ENCODE results near the gene SCAMP1.
"Not testable (repeated sequence)": the region's sequence is repeated elsewhere in the genome, so short reads cannot be mapped to it uniquely, and the experiment has no call there.

The SCAMP1 gene

DNA sequence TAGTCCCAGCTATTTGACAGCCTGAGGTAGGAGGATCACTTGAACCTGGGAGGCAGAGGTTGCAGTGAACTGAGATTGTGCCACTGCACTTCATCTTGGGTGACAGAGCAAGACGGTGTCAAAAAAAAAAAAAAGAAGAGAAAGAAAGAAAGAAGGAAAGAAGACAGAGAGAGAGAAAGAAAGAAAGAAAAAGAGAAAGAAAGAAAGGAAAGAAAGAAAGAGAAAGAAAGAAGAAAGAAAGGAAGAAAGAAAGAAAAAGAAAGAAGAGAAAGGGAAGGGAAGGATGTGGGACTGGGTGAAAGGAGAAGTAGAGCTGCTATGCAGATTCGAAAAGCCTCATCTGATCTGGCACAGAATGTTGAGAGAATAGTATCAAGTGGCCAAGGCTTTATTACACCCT lies 23.7 kb upstream of the SCAMP1 start:
- Histone ChIP-seq H3K9me3 (ENCODE audit: insufficient read depth, low read depth, low read length) (no peaks in the 10 kb centered on the region), H3K4me1 (ENCODE audit: insufficient read depth, low read length) (no peaks in the 10 kb centered on the region; the same call in 1 of the 2 replicates), H3K36me3 (ENCODE audit: insufficient read depth, low read depth, low read length) (no peaks in the 10 kb centered on the region), H3K4me3 (ENCODE audit: low read length) (no peak overlapping the region), H3K9ac (ENCODE audit: low read depth, low read length) (no peak overlapping the region), H3K27me3 (ENCODE audit: insufficient read depth, low read length) (peaks cover 28% of the 10 kb centered on the region), H3K27ac (ENCODE audit: low read length) (no peak overlapping the region)

GRCh38 chr5:78339617-78340436 lies 20.6 kb upstream of the SCAMP1 start:
- no peaks in the 10 kb centered on the region for H3K36me3 ChIP-seq (ENCODE audit: insufficient read depth, low read depth, low read length)
- H3K9me3 ChIP-seq (ENCODE audit: insufficient read depth, low read depth, low read length), result peaks cover 7% of the 10 kb centered on the region; the same call in 1 of the 2 replicates
- H3K9ac ChIP-seq (ENCODE audit: low read depth, low read length), result no peak overlapping the region
- no peak overlapping the region for H3K4me3 ChIP-seq (ENCODE audit: low read length)
- no peaks in the 10 kb centered on the region; the same call in 1 of the 2 replicates for H3K4me1 ChIP-seq (ENCODE audit: insufficient read depth, low read length)
- H3K27ac ChIP-seq (ENCODE audit: low read length), result no peak overlapping the region
- peaks cover 55% of the 10 kb centered on the region for H3K27me3 ChIP-seq (ENCODE audit: insufficient read depth, low read length)

DNA sequence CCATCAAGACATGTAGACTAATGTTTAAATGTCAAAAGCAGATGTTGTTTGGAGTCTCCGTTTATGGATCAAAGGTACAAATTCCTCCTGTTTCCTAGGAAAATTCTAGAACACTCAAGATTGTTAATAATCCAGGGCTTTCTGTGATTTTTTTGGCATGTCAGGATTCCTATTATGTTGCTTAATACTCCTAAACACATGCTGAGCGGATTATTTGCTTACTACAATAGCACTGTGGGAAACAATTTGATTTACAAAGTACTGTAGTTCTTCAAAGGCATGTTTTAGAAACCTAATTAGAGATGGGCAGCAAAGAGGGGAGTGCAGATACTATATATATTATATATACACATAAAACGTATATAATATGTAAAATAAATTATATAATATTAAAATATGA lies 19.0 kb upstream of the SCAMP1 start:
- H3K27ac ChIP-seq (ENCODE audit: low read length), result no peak overlapping the region
- no peaks in the 10 kb centered on the region for H3K36me3 ChIP-seq (ENCODE audit: insufficient read depth, low read depth, low read length)
- peaks cover 55% of the 10 kb centered on the region for H3K27me3 ChIP-seq (ENCODE audit: insufficient read depth, low read length)
- no peak overlapping the region for H3K4me3 ChIP-seq (ENCODE audit: low read length)
- H3K9ac ChIP-seq (ENCODE audit: low read depth, low read length), result no peak overlapping the region
- H3K4me1 ChIP-seq (ENCODE audit: insufficient read depth, low read length), result peaks cover 4% of the 10 kb centered on the region; the same call in 1 of the 2 replicates
- H3K9me3 ChIP-seq (ENCODE audit: insufficient read depth, low read depth, low read length), result peaks cover 7% of the 10 kb centered on the region; the same call in 1 of the 2 replicates

- peaks cover 7% of the 10 kb centered on the region; the same call in 1 of the 2 replicates for H3K4me1 ChIP-seq (ENCODE audit: insufficient read depth, low read length)
- H3K36me3 ChIP-seq (ENCODE audit: insufficient read depth, low read depth, low read length), result no peaks in the 10 kb centered on the region
- peaks cover 37% of the 10 kb centered on the region for H3K27me3 ChIP-seq (ENCODE audit: insufficient read depth, low read length)
- H3K27ac ChIP-seq (ENCODE audit: low read length), result no peak overlapping the region
- no peak overlapping the region for H3K4me3 ChIP-seq (ENCODE audit: low read length)
- H3K9me3 ChIP-seq (ENCODE audit: insufficient read depth, low read depth, low read length), result peaks cover 7% of the 10 kb centered on the region; the same call in 1 of the 2 replicates
- H3K9ac ChIP-seq (ENCODE audit: low read depth, low read length), result no peak overlapping the region
These were observed 14.9 kb upstream of the SCAMP1 start for GRCh38 chr5:78345485-78345884.

GRCh38 chr5:78353520-78353919 lies 6.9 kb upstream of the SCAMP1 start:
- no peaks in the 10 kb centered on the region for H3K27me3 ChIP-seq (ENCODE audit: insufficient read depth, low read length)
- no peaks in the 10 kb centered on the region for H3K9me3 ChIP-seq (ENCODE audit: insufficient read depth, low read depth, low read length)
- no peak overlapping the region for H3K9ac ChIP-seq (ENCODE audit: low read depth, low read length)
- H3K4me1 ChIP-seq (ENCODE audit: insufficient read depth, low read length), result no peaks in the 10 kb centered on the region
- H3K36me3 ChIP-seq (ENCODE audit: insufficient read depth, low read depth, low read length), result no peaks in the 10 kb centered on the region
- H3K27ac ChIP-seq (ENCODE audit: low read length), result no peak overlapping the region
- no peak overlapping the region for H3K4me3 ChIP-seq (ENCODE audit: low read length)

- no peaks in the 10 kb centered on the region for H3K27me3 ChIP-seq (ENCODE audit: insufficient read depth, low read length)
- H3K4me3 ChIP-seq (ENCODE audit: low read length), result no peak overlapping the region
- H3K27ac ChIP-seq (ENCODE audit: low read length), result no peak overlapping the region
- no peak overlapping the region for H3K9ac ChIP-seq (ENCODE audit: low read depth, low read length)
- H3K36me3 ChIP-seq (ENCODE audit: insufficient read depth, low read depth, low read length), result no peaks in the 10 kb centered on the region
- H3K4me1 ChIP-seq (ENCODE audit: insufficient read depth, low read length), result no peaks in the 10 kb centered on the region
- no peaks in the 10 kb centered on the region for H3K9me3 ChIP-seq (ENCODE audit: insufficient read depth, low read depth, low read length)
These were observed 6.2 kb upstream of the SCAMP1 start for GRCh38 chr5:78354066-78354670.

DNA sequence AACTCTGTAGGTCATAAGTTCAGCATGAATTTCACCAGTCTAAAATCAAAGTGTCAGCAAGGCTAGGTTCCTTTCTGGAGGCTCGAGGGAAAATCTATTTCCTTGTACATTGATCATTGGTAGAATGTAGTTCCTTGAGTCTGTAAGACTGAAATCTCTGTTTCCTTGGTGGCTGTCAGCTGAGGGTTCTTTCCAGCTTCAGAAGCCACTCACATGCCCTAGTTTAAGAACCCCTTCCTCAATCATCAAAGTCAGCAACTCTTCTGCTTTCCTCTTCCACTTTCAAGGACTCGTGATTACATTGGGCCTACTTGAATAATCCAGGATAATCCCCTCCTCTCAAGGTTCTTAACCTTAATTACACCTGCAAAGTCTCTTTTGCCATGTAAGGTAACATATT lies 4.9 kb upstream of the SCAMP1 start:
- H3K36me3 ChIP-seq (ENCODE audit: insufficient read depth, low read depth, low read length), result no peaks in the 10 kb centered on the region
- H3K27me3 ChIP-seq (ENCODE audit: insufficient read depth, low read length), result no peaks in the 10 kb centered on the region

GRCh38 chr5:78359455-78359830 lies 974 bp upstream of the SCAMP1 start:
- H3K4me1 ChIP-seq (ENCODE audit: insufficient read depth, low read length); H3K36me3 ChIP-seq (ENCODE audit: insufficient read depth, low read depth, low read length); H3K27me3 ChIP-seq (ENCODE audit: insufficient read depth, low read length); H3K9me3 ChIP-seq (ENCODE audit: insufficient read depth, low read depth, low read length); H3K27ac ChIP-seq (ENCODE audit: low read length): not testable (repeated sequence)
- peak overlapping the region; percentile 36; the same call in 1 of the 2 replicates for H3K9ac ChIP-seq (ENCODE audit: low read depth, low read length)
- peak overlapping the region; percentile 95 for H3K4me3 ChIP-seq (ENCODE audit: low read length)

More for the DNA sequence above, 4.9 kb upstream of the SCAMP1 start:
- no peak overlapping the region for H3K27ac ChIP-seq (ENCODE audit: low read length)
- no peak overlapping the region for H3K9ac ChIP-seq (ENCODE audit: low read depth, low read length)
- H3K9me3 ChIP-seq (ENCODE audit: insufficient read depth, low read depth, low read length), result no peaks in the 10 kb centered on the region
- H3K4me3 ChIP-seq (ENCODE audit: low read length), result no peak overlapping the region
- no peaks in the 10 kb centered on the region for H3K4me1 ChIP-seq (ENCODE audit: insufficient read depth, low read length)

- Histone ChIP-seq H3K4me3 (ENCODE audit: low read length) (peak overlapping the region; percentile 95), H3K27me3 (ENCODE audit: insufficient read depth, low read length) (no peaks in the 10 kb centered on the region), H3K9ac (ENCODE audit: low read depth, low read length) (peak overlapping the region; percentile 74; the same call in 1 of the 2 replicates), H3K9me3 (ENCODE audit: insufficient read depth, low read depth, low read length) (no peaks in the 10 kb centered on the region), H3K27ac (ENCODE audit: low read length) (no peak overlapping the region), H3K36me3 (ENCODE audit: insufficient read depth, low read depth, low read length) (no peaks in the 10 kb centered on the region), H3K4me1 (ENCODE audit: insufficient read depth, low read length) (no peaks in the 10 kb centered on the region; the same call in 1 of the 2 replicates)
These were observed 182 bp downstream of the SCAMP1 start for GRCh38 chr5:78360674-78360923.

DNA sequence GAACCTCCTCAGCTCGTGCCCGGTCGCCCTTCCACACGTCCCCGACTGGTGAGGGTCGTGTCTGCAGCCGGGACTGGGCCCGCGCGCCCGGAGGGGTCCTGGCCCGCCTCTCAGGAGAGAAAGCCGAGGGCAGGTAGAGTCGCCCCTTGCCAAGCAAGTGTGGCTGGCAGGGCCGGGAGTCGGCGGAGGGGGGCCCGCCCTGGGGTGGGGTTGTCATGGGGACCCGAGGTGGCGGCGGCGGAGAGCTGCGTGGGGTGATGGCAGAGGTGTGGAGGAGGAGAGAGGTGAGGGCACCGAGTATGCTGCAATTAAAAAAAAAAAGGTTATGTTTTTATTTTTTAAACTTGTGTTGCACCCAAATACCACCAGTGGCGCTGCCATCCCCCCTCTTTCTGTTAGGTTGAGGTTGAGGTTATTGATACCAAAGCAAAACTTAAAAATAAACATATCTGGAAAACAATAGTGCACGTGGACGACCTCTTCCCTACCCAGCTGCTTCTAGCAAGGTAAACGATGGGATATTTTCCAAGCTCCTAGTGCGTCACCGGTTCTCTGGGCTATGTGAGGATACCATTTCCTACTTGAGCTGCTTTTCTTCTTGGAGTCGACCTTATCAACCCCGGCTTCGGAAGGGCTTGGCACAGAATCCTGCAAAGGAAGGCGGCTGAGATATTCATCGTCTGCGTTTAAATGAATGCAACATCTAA lies 660 bp downstream of the SCAMP1 start:
- no peaks in the 10 kb centered on the region for H3K27me3 ChIP-seq (ENCODE audit: insufficient read depth, low read length)
- H3K4me1 ChIP-seq (ENCODE audit: insufficient read depth, low read length), result no peaks in the 10 kb centered on the region; the same call in 1 of the 2 replicates
- no peaks in the 10 kb centered on the region for H3K9me3 ChIP-seq (ENCODE audit: insufficient read depth, low read depth, low read length)
- peak overlapping the region; percentile 95 for H3K4me3 ChIP-seq (ENCODE audit: low read length)
- peak overlapping the region; percentile 74; the same call in 1 of the 2 replicates for H3K9ac ChIP-seq (ENCODE audit: low read depth, low read length)
- no peaks in the 10 kb centered on the region for H3K36me3 ChIP-seq (ENCODE audit: insufficient read depth, low read depth, low read length)
- H3K27ac ChIP-seq (ENCODE audit: low read length), result no peak overlapping the region

DNA sequence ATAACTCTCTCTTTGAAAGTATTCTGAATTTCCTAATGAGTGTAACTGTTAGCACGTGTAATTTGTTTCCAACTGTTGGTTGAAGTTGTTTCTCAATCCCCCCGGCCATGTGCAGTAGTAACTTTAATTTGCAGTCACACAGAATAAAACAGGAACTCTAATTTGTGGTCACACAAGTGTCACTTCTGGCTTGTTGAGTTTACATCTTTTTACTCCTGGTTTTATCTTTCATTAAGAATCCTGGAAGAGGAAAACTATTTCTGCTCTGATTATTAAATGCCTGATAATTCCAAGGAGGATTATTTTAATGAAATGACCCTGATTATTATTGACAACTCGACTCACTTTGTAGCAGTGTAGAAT lies 1.2 kb downstream of the SCAMP1 start:
- H3K27me3 ChIP-seq (ENCODE audit: insufficient read depth, low read length), result no peaks in the 10 kb centered on the region
- peak overlapping the region; percentile 95 for H3K4me3 ChIP-seq (ENCODE audit: low read length)
- no peaks in the 10 kb centered on the region for H3K36me3 ChIP-seq (ENCODE audit: insufficient read depth, low read depth, low read length)
- no peaks in the 10 kb centered on the region for H3K9me3 ChIP-seq (ENCODE audit: insufficient read depth, low read depth, low read length)
- H3K4me1 ChIP-seq (ENCODE audit: insufficient read depth, low read length), result no peaks in the 10 kb centered on the region; the same call in 1 of the 2 replicates
- H3K9ac ChIP-seq (ENCODE audit: low read depth, low read length), result peak overlapping the region; percentile 74; the same call in 1 of the 2 replicates
- no peak overlapping the region for H3K27ac ChIP-seq (ENCODE audit: low read length)
